Right lobe of liver (tissue), 6 donors: ENCODE measurements around the gene STAC3. TPM values are rescaled to one million over a fixed set of nuclear protein-coding genes. Genes with fewer than 3 reads are reported as not detected.
A peak's percentile ranks its signal among the peaks of the same experiment; 100 is the strongest.

Source experiments
- ATAC-seq, 4 donors: fragments of 200-7000 bp; cut with Tn5 transposase; one replicate each; pipeline ENCODE4 v1.9.1; 2020; ENCODE audit warnings: mild to moderate bottlenecking in 4 of 4, moderate library complexity in 4 of 4
- DNase-seq, 3 donors: peaks; one replicate each; pipeline ENCODE4 v3.0.0-alpha.2; 2020
- H3K27ac ChIP-seq, 3 donors: fragments of 200-600 bp; one replicate each; pipeline ENCODE4 v1.8.0; 2022
- H3K27me3 ChIP-seq, 2 donors: fragments of 200-600 bp; one replicate each; pipeline ENCODE4 v1.8.0; 2022
- H3K36me3 ChIP-seq, 4 donors: fragments of 200-600 bp; sonication (generic) in 1 of 4; one replicate each; pipeline versions ENCODE4 v1.5.1 to v1.8.0; 2017 to 2022; ENCODE audit warnings: control low read depth in 1 of 4
- H3K4me1 ChIP-seq, 4 donors: fragments of 200-600 bp; sonication (generic) in 1 of 4; one replicate each; pipeline versions ENCODE4 v1.5.1 to v1.8.0; 2017 to 2022; ENCODE audit warnings: control low read depth in 1 of 4
- H3K4me3 ChIP-seq, 3 donors: fragments of 200-600 bp; one replicate each; pipeline ENCODE4 v1.8.0; 2022
- H3K9me3 ChIP-seq, 4 donors: fragments of 200-600 bp; sonication (generic) in 1 of 4; one replicate each; pipeline versions ENCODE4 v1.5.1 to v1.8.0; 2017 to 2022; ENCODE audit warnings: control low read depth in 1 of 4
- CTCF ChIP-seq, 4 donors: fragments of 200-600 bp in 3 of 4; fragments of 450-650 bp in 1 of 4; IDR thresholded peaks; one replicate each; pipeline versions ENCODE4 v1.5.1 to v1.8.0; 2016 to 2022; ENCODE audit warnings: antibody characterized with exemption in 4 of 4, mild to moderate bottlenecking in 2 of 4
- POLR2A ChIP-seq: fragments of 450-650 bp; IDR thresholded peaks from one replicate; pipeline ENCODE4 v1.6.1; 2017; ENCODE audit warnings: antibody characterized with exemption, mild to moderate bottlenecking
- WGBS: methylation state at CpG from one replicate; pipeline ENCODE4 v1.1.6; 2018; ENCODE audit warnings: low coverage, low lambda C conversion rate; ENCODE audit not compliant: insufficient coverage; ENCODE audit errors: missing lambda C conversion rate; 5-methylcytosine and 5-hydroxymethylcytosine counted together
- intact Hi-C, 2 donors: fragments of 100-400 bp; cut with DNase I; formaldehyde crosslinking; loops; one replicate each; pipeline versions ENCODE4 v1.11.2 to v1.14.1; 2022
- total RNA-seq, 6 experiments: library from RNA; depleted of rRNA in 2 of 6; stranded (reverse); fragments of >200 nt in 2 of 6; fragmentation: NEBNext Ultra II Directional in 3 of 6; extraction: Animal tissue kit (Norgen Biotek cat#: 25700) in 3 of 6; gene quantifications; one replicate each; pipeline versions ENCODE4 v1.1.0 to v1.2.4, GENCODE V29; 2016 to 2023
- donor health status: DM: no; HTN: yes; CAD: no.
- donor health status: DM: no; HTN: no; CAD: no.
- donor health status: DM: no; HTN: no; CAD: no.
- donor health status: DM: no; HTN: yes; CAD: no.
- donor health status: DM: no; HTN: yes; CAD: no.

Gene STAC3
- total RNA-seq, 6 experiments from 2014 or later = 0.98 to 4.5 (median 1.8) TPM

- Histone ChIP-seq H3K4me1 (no peaks in the 10 kb centered on the region), H3K36me3 (peaks cover 0 to 32% (median 17%) of the 10 kb centered on the region in 4 donors), H3K4me3 (no peak overlapping the region), H3K27me3 (no peaks in the 10 kb centered on the region), H3K27ac (no peak overlapping the region), H3K9me3 (no peaks in the 10 kb centered on the region)
- intact Hi-C loops = no loop called here
- TF ChIP-seq CTCF (IDR thresholded peaks at IDR 0.05) (no peak), POLR2A (no peak)
- WGBS = 65% methylated on average over 4 of the region's 7 CpGs
- DNase-seq (no peak), ATAC-seq (peak; percentile 23 to 78 (median 49))
Observed at GRCh38 chr12:57272337-57273151, 21.6 kb upstream of the STAC3 start.

GRCh38 chr12:57270966-57271470, 20.0 kb upstream of the STAC3 start:
- no peak overlapping the region for H3K4me3 ChIP-seq
- H3K27me3 ChIP-seq = no peaks in the 10 kb centered on the region
- no peaks in the 10 kb centered on the region for H3K4me1 ChIP-seq
- H3K36me3 ChIP-seq = peaks cover 0 to 45% (median 22%) of the 10 kb centered on the region in 4 donors
- TF ChIP-seq POLR2A (no peak), CTCF (IDR thresholded peaks at IDR 0.05) (no peak)
- intact Hi-C loops = no loop called here
- ATAC-seq (peak in 1 of 4 donors; percentile 21), DNase-seq (no peak)
- 67% methylated on average over 1 of the region's 1 CpG for WGBS
- H3K27ac ChIP-seq = no peak overlapping the region
- no peaks in the 10 kb centered on the region for H3K9me3 ChIP-seq

- no peak overlapping the region for H3K27ac ChIP-seq
- DNase-seq (no peak), ATAC-seq (no peak)
- no peaks in the 10 kb centered on the region for H3K9me3 ChIP-seq
- no peaks in the 10 kb centered on the region for H3K27me3 ChIP-seq
- H3K4me3 ChIP-seq = no peak overlapping the region
- intact Hi-C loops = no loop called here
- TF ChIP-seq POLR2A = no peak
- no peak for TF ChIP-seq CTCF (IDR thresholded peaks at IDR 0.05)
- peaks cover 0 to 14% (median 5%) of the 10 kb centered on the region in 4 donors for H3K4me1 ChIP-seq
- peaks cover 0 to 51% (median 20%) of the 10 kb centered on the region in 4 donors for H3K36me3 ChIP-seq
- WGBS = 50% methylated on average over 3 of the region's 7 CpGs
Observed at GRCh38 chr12:57268264-57268663, 17.3 kb upstream of the STAC3 start.

GRCh38 chr12:57266681-57267080, 15.7 kb upstream of the STAC3 start:
- no peak for ATAC-seq
- Histone ChIP-seq H3K4me1 (peaks cover 0 to 30% (median 11%) of the 10 kb centered on the region in 4 donors), H3K9me3 (no peaks in the 10 kb centered on the region), H3K4me3 (no peak overlapping the region), H3K36me3 (peaks cover 0 to 45% (median 20%) of the 10 kb centered on the region in 4 donors), H3K27me3 (no peaks in the 10 kb centered on the region), H3K27ac (no peak overlapping the region)
- DNase-seq = no peak
- no peak for TF ChIP-seq POLR2A
- no peak for TF ChIP-seq CTCF (IDR thresholded peaks at IDR 0.05)
- intact Hi-C loops = no loop called here
